Endothelial cell of umbilical vein (primary cell): ENCODE data around the gene CT55. TPM values are rescaled to one million over a fixed set of nuclear protein-coding genes. Genes with fewer than 3 reads are reported as not detected.

Source experiments
- Bru-seq: library from RNA; stranded (reverse); fragments of 400-500 nt; gene quantifications from one replicate; lab custom pipeline; 2021; lab: Mats Ljungman, UMichigan
- BruChase-seq, 2 experiments: library from RNA; stranded (reverse); fragments of 400-500 nt; gene quantifications; one replicate each; lab custom pipeline; 2021; lab: Mats Ljungman, UMichigan
- BruUV-seq: library from RNA; stranded (reverse); fragments of 400-500 nt; replicated peaks from 2 replicates; lab custom pipeline; 2021; lab: Mats Ljungman, UMichigan
- CTCF ChIA-PET: fragments of 300-600, 350-600 bp; sonication (Branson Sonifier 250); formaldehyde crosslinking; loops from one replicate; lab custom pipeline; 2021; ENCODE audit warnings: antibody characterized with exemption, inconsistent platforms; lab: Charles Lee
- POLR2A ChIA-PET: fragments of 300-600, 350-600 bp; sonication (Branson Sonifier 250); formaldehyde crosslinking; loops from one replicate; lab custom pipeline; 2021; ENCODE audit warnings: antibody characterized with exemption, inconsistent platforms; lab: Charles Lee
- DNase-seq: peaks from one replicate; pipeline ENCODE4 v3.0.0-alpha.2; 2011; ENCODE audit warnings: low read depth, low spot score
- FAIRE-seq: peaks from 2 replicates; lab custom pipeline; 2011; peaks lifted over from hg19 to GRCh38; lab: Jason Lieb, UNC
- H2AFZ ChIP-seq: 2 replicates; pipeline ENCODE4 v1.6.0; 2012; ENCODE audit warnings: low read depth, low read length, control low read depth, inconsistent platforms
- H3K27ac ChIP-seq: 2 replicates; pipeline ENCODE4 v1.5.1; 2011; ENCODE audit warnings: low read depth, mild to moderate bottlenecking, control low read depth, low read length, moderate library complexity; ENCODE audit not compliant: insufficient read depth
- H3K27me3 ChIP-seq, 2 experiments: 2 replicates each; pipeline versions ENCODE4 v1.6.0 to v1.6.1; 2011; ENCODE audit warnings: low read length in 2 of 2, mixed read lengths in 1 of 2; ENCODE audit not compliant: control insufficient read depth in 2 of 2, insufficient read depth in 2 of 2
- H3K36me3 ChIP-seq, 2 experiments: 2 replicates in 1 of 2; 3 replicates in 1 of 2; pipeline ENCODE4 v1.5.1; 2011; ENCODE audit warnings: low read length in 2 of 2, mild to moderate bottlenecking in 1 of 2, moderate library complexity in 1 of 2; ENCODE audit not compliant: control insufficient read depth in 2 of 2, insufficient read depth in 2 of 2; ENCODE audit errors: extremely low read depth in 1 of 2
- H3K4me1 ChIP-seq: 3 replicates; pipeline ENCODE4 v1.5.1; 2011; ENCODE audit warnings: mild to moderate bottlenecking, low read length; ENCODE audit not compliant: control insufficient read depth, insufficient read depth; ENCODE audit errors: extremely low read depth
- H3K4me2 ChIP-seq: 2 replicates; pipeline ENCODE4 v1.6.1; 2011; ENCODE audit warnings: low read length, control low read depth, mixed read lengths; ENCODE audit not compliant: insufficient read depth
- H3K4me3 ChIP-seq, 3 experiments: fragments of 200-600 bp in 1 of 3; sonication (generic), shearing (Covaris generic) in 1 of 3; replicated peaks in 1 of 3; 2 replicates each; pipeline ENCODE4 v1.5.1; 2011 to 2016; ENCODE audit warnings: control low read depth in 3 of 3, low read length in 3 of 3, mild to moderate bottlenecking in 2 of 3, inconsistent platforms in 1 of 3, low read depth in 1 of 3, moderate library complexity in 1 of 3; ENCODE audit not compliant: insufficient read depth in 1 of 3
- H3K79me2 ChIP-seq: 2 replicates; pipeline ENCODE4 v1.6.0; 2012; ENCODE audit warnings: low read length, inconsistent platforms; ENCODE audit not compliant: control insufficient read depth, insufficient read depth
- H3K9ac ChIP-seq: replicated peaks from 2 replicates; pipeline ENCODE3; 2011; ENCODE audit warnings: low read length, control low read depth; ENCODE audit not compliant: insufficient read depth; ENCODE audit errors: extremely low read depth
- H3K9me1 ChIP-seq: replicated peaks from 3 replicates; pipeline ENCODE4 v1.6.0; 2011; ENCODE audit warnings: mild to moderate bottlenecking, low read length; ENCODE audit not compliant: control insufficient read depth, insufficient read depth; ENCODE audit errors: extremely low read depth
- H3K9me3 ChIP-seq: replicated peaks from 2 replicates; pipeline ENCODE4 v1.5.1; 2012; ENCODE audit warnings: low read length, inconsistent platforms; ENCODE audit not compliant: control insufficient read depth, insufficient read depth
- H4K20me1 ChIP-seq: replicated peaks from 2 replicates; pipeline ENCODE3; 2011; ENCODE audit warnings: mild to moderate bottlenecking, low read length; ENCODE audit not compliant: control insufficient read depth, insufficient read depth; ENCODE audit errors: extremely low read depth
- EZH2 ChIP-seq: IDR thresholded peaks from 2 replicates; pipeline ENCODE4 v1.6.1; 2012; ENCODE audit warnings: borderline replicate concordance, low read depth, mild to moderate bottlenecking, moderate library complexity, low read length, inconsistent platforms; ENCODE audit not compliant: severe bottlenecking
- FOS ChIP-seq: IDR thresholded peaks from 2 replicates; pipeline ENCODE4 v1.6.1; 2011; ENCODE audit warnings: mild to moderate bottlenecking, low read length, moderate library complexity, borderline replicate concordance; ENCODE audit not compliant: insufficient read depth
- GATA2 ChIP-seq: IDR thresholded peaks from 2 replicates; pipeline ENCODE4 v1.7.0; 2011; ENCODE audit warnings: low read depth, mild to moderate bottlenecking, moderate library complexity, mixed read lengths, low read length; ENCODE audit not compliant: insufficient read length, insufficient read depth
- JUN ChIP-seq: IDR thresholded peaks from 2 replicates; pipeline ENCODE4 v1.6.1; 2011; ENCODE audit warnings: borderline replicate concordance, low read depth; ENCODE audit not compliant: insufficient read length, insufficient read depth
- MAX ChIP-seq: IDR thresholded peaks from 2 replicates; pipeline ENCODE4 v1.6.1; 2011; ENCODE audit not compliant: insufficient read depth, insufficient read length
- MYC ChIP-seq: IDR thresholded peaks from one replicate; pipeline ENCODE4 v1.6.1; 2011; ENCODE audit warnings: mild to moderate bottlenecking, low read depth, low read length
- POLR2A ChIP-seq: IDR thresholded peaks from 2 replicates; pipeline ENCODE4 v1.6.1; 2012; ENCODE audit warnings: low read depth, mild to moderate bottlenecking, control low read depth, low read length
- POLR2AphosphoS5 ChIP-seq: IDR thresholded peaks from 2 replicates; pipeline ENCODE4 v1.6.1; 2012; ENCODE audit warnings: low read depth, mild to moderate bottlenecking, control low read depth, low read length, moderate library complexity; ENCODE audit not compliant: insufficient read depth
- dilution Hi-C: fragments of 300-500 bp; cut with MboI; formaldehyde crosslinking; loops from one replicate; pipeline ENCODE4 v1.15.0; 2019; ENCODE audit warnings: low sequenced_read_pairs; ENCODE audit not compliant: extremely low pct_ligation_motif_present
- intact Hi-C: fragments of 100-400 bp; cut with micrococcal nuclease; formaldehyde crosslinking; loops from one replicate; pipeline ENCODE4 v1.10.0; 2022
- long read RNA-seq: library from polyadenylated mRNA; stranded (forward); transcript quantifications from one replicate; pipeline ENCODE4 v2.0.0, GENCODE V29; 2021
- polyA minus RNA-seq, 3 experiments: library from RNA; depleted of rRNA, polyadenylated mRNA; stranded (reverse); fragments of >200 nt; gene quantifications; 1 replicate in 1 of 3; 2 replicates in 2 of 3; pipeline ENCODE4 v1.2.3, GENCODE V29; 2011
- polyA plus RNA-seq, 4 experiments: library from polyadenylated mRNA; depleted of rRNA in 3 of 4; stranded (reverse) in 3 of 4; unstranded in 1 of 4; fragments of >200 nt; gene quantifications; 2 replicates each; pipeline versions ENCODE4 v1.2.1 to v1.2.3, GENCODE V29; 2011 to 2012; ENCODE audit warnings: missing spikeins in 1 of 4
- total RNA-seq: library from RNA; stranded (reverse); gene quantifications from 2 replicates; pipeline ENCODE4 v1.2.3, GENCODE V29; 2021
- TF ChIP-seq, protein P1 (sequence below), 2 donors: IDR thresholded peaks; 1 replicate in 1 of 2; 2 replicates in 1 of 2; pipeline ENCODE4 v1.5.1; 2011; ENCODE audit warnings: low read length in 2 of 2, mild to moderate bottlenecking in 2 of 2, moderate library complexity in 2 of 2, control low read depth in 1 of 2, inconsistent platforms in 1 of 2, low read depth in 1 of 2; ENCODE audit not compliant: insufficient read depth in 1 of 2; ENCODE audit errors: extremely low read depth in 1 of 2

Gene CT55
- total RNA-seq (not detected in 2 replicates), polyA plus RNA-seq (not detected in 2 replicates), polyA minus RNA-seq (0.36 and 1.9 TPM in 2 replicates), Bru-seq, nascent RNA (percentile 6 among the genes with signal in this experiment), BruChase-seq, experiment 1, labeled RNA remaining after a 6-hour chase (percentile 5 among the genes with signal in this experiment), BruChase-seq, experiment 2, labeled RNA remaining after a 2-hour chase (percentile 15 among the genes with signal in this experiment)
- polyA plus RNA-seq (2011; cell fraction: cytosol; rRNA removed): not detected in 2 replicates
- polyA plus RNA-seq (2011; cell fraction: nucleus; rRNA removed): 0.08 TPM in 1 of 2 replicates, not detected in the other
- not detected in 2 replicates for polyA plus RNA-seq (2012)
- not detected for polyA minus RNA-seq (2011; cell fraction: cytosol; rRNA and poly(A)+ RNA removed)
- not detected in 2 replicates for polyA minus RNA-seq (2011; cell fraction: nucleus; rRNA and poly(A)+ RNA removed)
- long read RNA-seq: 0 reads

GRCh38 chrX:135170877-135171519 is at the start of gene CT55:
CT55 (minus strand) TSS chrX:135171398; CDS start chrX:135171171, 227 bp downstream.
- BruUV-seq: no TSS peak
- ChIA-PET POLR2A (no interaction called here), CTCF (no interaction called here)
- no peaks in the 10 kb centered on the region for H3K9me1 ChIP-seq
- H2AFZ ChIP-seq: no peak within 1 kb of the TSS
- H3K9me3 ChIP-seq: no peaks in the 10 kb centered on the region
- no peak within 1 kb of the TSS for H3K4me2 ChIP-seq
- H3K27ac ChIP-seq: no peak within 1 kb of the TSS
- DNase-seq (no peak), FAIRE-seq (no peak)
- no peaks in the 10 kb centered on the region for H3K79me2 ChIP-seq
- no peaks in the 10 kb centered on the region for H4K20me1 ChIP-seq
- no peaks in the 10 kb centered on the region for H3K27me3 ChIP-seq
- TF ChIP-seq GATA2 (no peak), POLR2A (no peak), MYC (no peak), MAX (no peak), EZH2 (no peak), JUN (no peak), POLR2AphosphoS5 (no peak), FOS (no peak)
- TF ChIP-seq, protein P1, sequence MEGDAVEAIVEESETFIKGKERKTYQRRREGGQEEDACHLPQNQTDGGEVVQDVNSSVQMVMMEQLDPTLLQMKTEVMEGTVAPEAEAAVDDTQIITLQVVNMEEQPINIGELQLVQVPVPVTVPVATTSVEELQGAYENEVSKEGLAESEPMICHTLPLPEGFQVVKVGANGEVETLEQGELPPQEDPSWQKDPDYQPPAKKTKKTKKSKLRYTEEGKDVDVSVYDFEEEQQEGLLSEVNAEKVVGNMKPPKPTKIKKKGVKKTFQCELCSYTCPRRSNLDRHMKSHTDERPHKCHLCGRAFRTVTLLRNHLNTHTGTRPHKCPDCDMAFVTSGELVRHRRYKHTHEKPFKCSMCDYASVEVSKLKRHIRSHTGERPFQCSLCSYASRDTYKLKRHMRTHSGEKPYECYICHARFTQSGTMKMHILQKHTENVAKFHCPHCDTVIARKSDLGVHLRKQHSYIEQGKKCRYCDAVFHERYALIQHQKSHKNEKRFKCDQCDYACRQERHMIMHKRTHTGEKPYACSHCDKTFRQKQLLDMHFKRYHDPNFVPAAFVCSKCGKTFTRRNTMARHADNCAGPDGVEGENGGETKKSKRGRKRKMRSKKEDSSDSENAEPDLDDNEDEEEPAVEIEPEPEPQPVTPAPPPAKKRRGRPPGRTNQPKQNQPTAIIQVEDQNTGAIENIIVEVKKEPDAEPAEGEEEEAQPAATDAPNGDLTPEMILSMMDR (IDR thresholded peaks at IDR 0.05; ENCODE audit: extremely low read depth in 1 of 2, insufficient read depth in 1 of 2, low read depth in 1 of 2, low read length in 2 of 2): no peak
- intact Hi-C loops: no loop called here
- no peaks in the 10 kb centered on the region for H3K36me3 ChIP-seq
- H3K4me1 ChIP-seq: no peaks in the 10 kb centered on the region
- dilution Hi-C loops: no loop called here
- H3K4me3 ChIP-seq: no peak within 1 kb of the TSS
- no peak within 1 kb of the TSS for H3K9ac ChIP-seq
